ENCODE measurements around the gene RAB6B.

The RAB6B gene

DNA sequence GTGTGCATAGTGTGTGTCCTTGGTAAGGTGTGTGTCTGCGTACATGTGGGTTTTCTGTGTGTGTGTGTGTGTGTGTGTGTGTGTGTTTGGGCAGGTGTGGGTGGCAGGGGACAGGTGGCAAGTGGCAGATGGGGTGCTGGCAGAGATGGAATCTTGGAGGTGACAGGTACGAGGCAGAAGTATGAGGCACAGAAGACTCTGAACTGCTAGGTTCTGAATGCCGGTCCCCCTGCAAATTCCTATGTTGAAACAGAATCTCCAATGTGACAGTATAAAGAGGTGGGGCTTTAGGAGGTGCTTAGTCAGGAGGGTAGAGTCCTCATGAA is 60.3 kb downstream of the RAB6B start:
- Histone ChIP-seq H3K4me3 (replicated peaks; ENCODE audit: insufficient read depth, low read length) (no peak overlapping the region), H3K27ac (replicated peaks) (no peak overlapping the region), H3K27me3 (ENCODE audit: insufficient read depth, poor library complexity, severe bottlenecking) (no peaks in the 10 kb centered on the region)
- TF ChIP-seq REST (IDR thresholded peaks at IDR 0.05; ENCODE audit: insufficient replicate concordance, low read depth) (no peak), POLR2AphosphoS5 (IDR thresholded peaks at IDR 0.05; ENCODE audit: low read depth) (no peak), GABPA (IDR thresholded peaks at IDR 0.05; ENCODE audit: low read depth) (no peak), SPI1 (IDR thresholded peaks at IDR 0.05; ENCODE audit: borderline replicate concordance, low read depth) (no peak)
- TF ChIP-seq, protein P1, sequence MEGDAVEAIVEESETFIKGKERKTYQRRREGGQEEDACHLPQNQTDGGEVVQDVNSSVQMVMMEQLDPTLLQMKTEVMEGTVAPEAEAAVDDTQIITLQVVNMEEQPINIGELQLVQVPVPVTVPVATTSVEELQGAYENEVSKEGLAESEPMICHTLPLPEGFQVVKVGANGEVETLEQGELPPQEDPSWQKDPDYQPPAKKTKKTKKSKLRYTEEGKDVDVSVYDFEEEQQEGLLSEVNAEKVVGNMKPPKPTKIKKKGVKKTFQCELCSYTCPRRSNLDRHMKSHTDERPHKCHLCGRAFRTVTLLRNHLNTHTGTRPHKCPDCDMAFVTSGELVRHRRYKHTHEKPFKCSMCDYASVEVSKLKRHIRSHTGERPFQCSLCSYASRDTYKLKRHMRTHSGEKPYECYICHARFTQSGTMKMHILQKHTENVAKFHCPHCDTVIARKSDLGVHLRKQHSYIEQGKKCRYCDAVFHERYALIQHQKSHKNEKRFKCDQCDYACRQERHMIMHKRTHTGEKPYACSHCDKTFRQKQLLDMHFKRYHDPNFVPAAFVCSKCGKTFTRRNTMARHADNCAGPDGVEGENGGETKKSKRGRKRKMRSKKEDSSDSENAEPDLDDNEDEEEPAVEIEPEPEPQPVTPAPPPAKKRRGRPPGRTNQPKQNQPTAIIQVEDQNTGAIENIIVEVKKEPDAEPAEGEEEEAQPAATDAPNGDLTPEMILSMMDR (IDR thresholded peaks at IDR 0.05; ENCODE audit: insufficient read depth, low read length) = no peak
- no peak for DNase-seq (ENCODE audit: low read depth in 1 of 2, low spot score in 1 of 2)

DNA sequence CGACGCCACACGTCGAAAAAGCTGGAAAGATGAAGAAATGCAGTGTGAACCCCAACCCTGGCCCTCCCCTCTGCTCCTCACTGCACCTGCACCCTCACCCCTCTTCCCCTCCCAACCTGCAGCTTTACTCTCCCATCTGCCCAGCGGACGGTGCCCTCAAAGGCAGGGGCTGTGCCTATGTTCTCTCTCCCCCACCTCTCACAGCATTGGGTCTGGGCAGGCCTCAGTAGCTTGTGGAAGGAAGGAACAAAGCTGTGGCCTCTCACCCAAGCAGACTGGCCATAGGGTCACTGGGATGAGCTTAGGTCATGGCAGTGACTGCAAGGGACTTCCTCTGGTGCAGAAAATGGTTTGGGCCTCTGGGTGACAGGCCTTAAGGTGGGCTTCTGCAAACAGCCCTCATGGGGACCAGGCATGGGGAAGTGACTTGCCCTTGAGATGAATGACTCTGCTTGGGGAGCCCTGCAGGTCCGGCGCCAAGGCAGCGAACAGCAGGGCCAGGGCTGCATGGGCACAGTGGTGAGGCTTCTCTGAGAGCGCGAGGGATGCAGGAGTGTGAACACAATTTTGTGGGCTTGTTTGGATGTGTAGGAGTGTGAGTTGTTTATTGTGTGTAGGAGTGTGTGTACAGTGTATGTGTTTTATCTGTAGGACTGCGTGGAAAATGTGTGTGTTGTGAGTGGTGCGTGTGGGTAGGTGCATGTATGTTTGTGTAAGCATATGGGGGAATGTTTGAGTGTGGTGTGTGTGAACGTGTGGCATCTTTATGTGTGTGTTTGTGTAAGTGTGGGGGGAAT is 60.9 kb downstream of the RAB6B start:
- TF ChIP-seq SPI1 (IDR thresholded peaks at IDR 0.05; ENCODE audit: borderline replicate concordance, low read depth) (no peak), POLR2AphosphoS5 (IDR thresholded peaks at IDR 0.05; ENCODE audit: low read depth) (no peak), REST (IDR thresholded peaks at IDR 0.05; ENCODE audit: insufficient replicate concordance, low read depth) (no peak), GABPA (IDR thresholded peaks at IDR 0.05; ENCODE audit: low read depth) (no peak)
- TF ChIP-seq, protein P1 (IDR thresholded peaks at IDR 0.05; ENCODE audit: insufficient read depth, low read length) = no peak
- Histone ChIP-seq H3K27ac (replicated peaks) (no peak overlapping the region), H3K4me3 (replicated peaks; ENCODE audit: insufficient read depth, low read length) (no peak overlapping the region), H3K27me3 (ENCODE audit: insufficient read depth, poor library complexity, severe bottlenecking) (no peaks in the 10 kb centered on the region)
- DNase-seq (ENCODE audit: low read depth in 1 of 2, low spot score in 1 of 2) = no peak

DNA sequence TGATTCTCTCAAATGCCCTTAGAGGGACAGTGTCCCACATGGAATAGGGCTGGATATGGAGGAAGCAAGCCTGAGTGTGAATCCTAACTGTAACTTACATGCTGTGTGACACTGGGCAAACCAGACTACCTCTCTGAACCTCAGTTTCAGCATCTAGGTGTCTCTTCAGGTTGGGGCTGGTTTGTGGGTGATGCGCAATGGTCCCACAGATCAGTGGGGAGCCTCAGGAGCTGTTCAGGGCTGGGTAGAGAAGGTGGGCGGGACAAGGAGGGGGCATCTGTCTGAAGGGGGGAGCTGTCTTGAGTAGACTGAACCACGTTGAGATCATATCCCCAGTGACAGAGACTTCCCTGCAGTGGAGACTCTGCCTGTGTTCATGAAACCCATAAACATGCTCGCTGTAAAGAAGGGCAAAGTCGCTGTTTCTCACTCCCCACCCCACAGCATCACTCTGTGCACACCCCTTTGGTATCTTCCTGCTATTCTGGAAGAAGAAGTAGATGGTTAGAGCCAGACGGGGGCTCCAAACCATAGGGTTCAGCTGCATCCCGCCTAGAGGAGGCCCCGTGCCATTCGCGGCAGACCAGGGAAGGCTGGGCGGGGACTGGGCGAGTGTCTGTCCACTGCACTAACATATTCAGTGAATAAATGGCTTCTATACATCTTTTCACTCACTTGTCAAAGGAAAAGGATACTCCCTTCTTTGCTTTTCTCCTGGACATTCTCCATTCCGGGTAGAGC is 61.6 kb downstream of the RAB6B start:
- Histone ChIP-seq H3K27ac (replicated peaks) (no peak overlapping the region), H3K4me3 (replicated peaks; ENCODE audit: insufficient read depth, low read length) (no peak overlapping the region), H3K27me3 (ENCODE audit: insufficient read depth, poor library complexity, severe bottlenecking) (no peaks in the 10 kb centered on the region)
- peak in 1 of 2 experiments; percentile 26 for DNase-seq (ENCODE audit: low read depth in 1 of 2, low spot score in 1 of 2)
- TF ChIP-seq POLR2AphosphoS5 (IDR thresholded peaks at IDR 0.05; ENCODE audit: low read depth) (no peak), REST (IDR thresholded peaks at IDR 0.05; ENCODE audit: insufficient replicate concordance, low read depth) (no peak), GABPA (IDR thresholded peaks at IDR 0.05; ENCODE audit: low read depth) (no peak), SPI1 (IDR thresholded peaks at IDR 0.05; ENCODE audit: borderline replicate concordance, low read depth) (no peak)
- TF ChIP-seq, protein P1 (IDR thresholded peaks at IDR 0.05; ENCODE audit: insufficient read depth, low read length) = no peak

Measured in HL-60 (cell line).